ENCODE results near the gene ANO10. TPM values are rescaled to one million over a fixed set of nuclear protein-coding genes. Genes with fewer than 3 reads are reported as not detected.

ANO10 gene
- total and polyA plus RNA-seq, 2 donors (not counting 1 experiment from before 2014, with no cell fraction given), result 1.9 to 10.6 TPM

- no peak for ATAC-seq (ENCODE audit: low read depth)
- no CpG with 5 or more reads among the region's 3 CpGs for WGBS (ENCODE audit: insufficient coverage)
- Histone ChIP-seq H3K9ac (ENCODE audit: low read length) (no peak overlapping the region), H3K27ac (ENCODE audit: low read length in 2 of 2) (no peak overlapping the region), H3K4me2 (replicated peaks; ENCODE audit: low read depth, low read length, poor library complexity, severe bottlenecking) (no peak overlapping the region), H3K4me1 (ENCODE audit: control insufficient read depth in 2 of 2, insufficient read depth in 2 of 2, low read length in 2 of 2) (no peaks in the 10 kb centered on the region), H3K79me2 (ENCODE audit: control insufficient read depth, insufficient read depth, low read length) (no peaks in the 10 kb centered on the region), H3K27me3 (replicated peaks in 1 of 4; ENCODE audit: control extremely low read depth in 1 of 4, control insufficient read depth in 3 of 4, insufficient read depth in 4 of 4, low read length in 3 of 4) (no peaks in the 10 kb centered on the region), H3K9me3 (ENCODE audit: control extremely low read depth in 1 of 3, control insufficient read depth in 2 of 3, insufficient read depth in 1 of 3, low read length in 2 of 3) (peaks cover 9 to 33% (median 25%) of the 10 kb centered on the region in 3 donors), H4K20me1 (ENCODE audit: control insufficient read depth, insufficient read depth, low read length, poor library complexity, severe bottlenecking) (peaks cover 11% of the 10 kb centered on the region), H2AFZ (ENCODE audit: insufficient read depth, low read depth, low read length, poor library complexity, severe bottlenecking) (no peak overlapping the region), H3K36me3 (replicated peaks in 1 of 2; ENCODE audit: control extremely low read depth in 1 of 2, control insufficient read depth in 1 of 2, extremely low read depth in 1 of 2, insufficient read depth in 2 of 2, low read length in 1 of 2) (peaks cover 6 to 68% of the 10 kb centered on the region in 2 experiments), H3K4me3 (ENCODE audit: control extremely low read depth in 1 of 5, extremely low read depth in 1 of 5, insufficient read depth in 1 of 5, low read depth in 2 of 5, low read length in 4 of 5) (no peak overlapping the region)
- Mint-ChIP-seq H3K9me3 (ENCODE audit: insufficient read depth) (peaks cover 11% of the 10 kb centered on the region), H3K27ac (no peak overlapping the region), H3K4me3 (no peak overlapping the region), H3K4me1 (no peaks in the 10 kb centered on the region), H3K27me3 (no peaks in the 10 kb centered on the region)
- intact Hi-C loops (cut with micrococcal nuclease), result no loop called here
- TF ChIP-seq, protein P1, sequence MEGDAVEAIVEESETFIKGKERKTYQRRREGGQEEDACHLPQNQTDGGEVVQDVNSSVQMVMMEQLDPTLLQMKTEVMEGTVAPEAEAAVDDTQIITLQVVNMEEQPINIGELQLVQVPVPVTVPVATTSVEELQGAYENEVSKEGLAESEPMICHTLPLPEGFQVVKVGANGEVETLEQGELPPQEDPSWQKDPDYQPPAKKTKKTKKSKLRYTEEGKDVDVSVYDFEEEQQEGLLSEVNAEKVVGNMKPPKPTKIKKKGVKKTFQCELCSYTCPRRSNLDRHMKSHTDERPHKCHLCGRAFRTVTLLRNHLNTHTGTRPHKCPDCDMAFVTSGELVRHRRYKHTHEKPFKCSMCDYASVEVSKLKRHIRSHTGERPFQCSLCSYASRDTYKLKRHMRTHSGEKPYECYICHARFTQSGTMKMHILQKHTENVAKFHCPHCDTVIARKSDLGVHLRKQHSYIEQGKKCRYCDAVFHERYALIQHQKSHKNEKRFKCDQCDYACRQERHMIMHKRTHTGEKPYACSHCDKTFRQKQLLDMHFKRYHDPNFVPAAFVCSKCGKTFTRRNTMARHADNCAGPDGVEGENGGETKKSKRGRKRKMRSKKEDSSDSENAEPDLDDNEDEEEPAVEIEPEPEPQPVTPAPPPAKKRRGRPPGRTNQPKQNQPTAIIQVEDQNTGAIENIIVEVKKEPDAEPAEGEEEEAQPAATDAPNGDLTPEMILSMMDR (IDR thresholded peaks at IDR 0.05), result no peak
- TF ChIP-seq EZH2 (IDR thresholded peaks at IDR 0.05; ENCODE audit: borderline replicate concordance, insufficient read depth, low read depth, low read length, poor library complexity, severe bottlenecking), result no peak
- ChIA-PET POLR2A (no interaction called here), CTCF (no interaction called here)
- DNase-seq, result no peak
These were observed 272.1 kb downstream of the ANO10 start for GRCh38 chr3:43349716-43350115.

DNA sequence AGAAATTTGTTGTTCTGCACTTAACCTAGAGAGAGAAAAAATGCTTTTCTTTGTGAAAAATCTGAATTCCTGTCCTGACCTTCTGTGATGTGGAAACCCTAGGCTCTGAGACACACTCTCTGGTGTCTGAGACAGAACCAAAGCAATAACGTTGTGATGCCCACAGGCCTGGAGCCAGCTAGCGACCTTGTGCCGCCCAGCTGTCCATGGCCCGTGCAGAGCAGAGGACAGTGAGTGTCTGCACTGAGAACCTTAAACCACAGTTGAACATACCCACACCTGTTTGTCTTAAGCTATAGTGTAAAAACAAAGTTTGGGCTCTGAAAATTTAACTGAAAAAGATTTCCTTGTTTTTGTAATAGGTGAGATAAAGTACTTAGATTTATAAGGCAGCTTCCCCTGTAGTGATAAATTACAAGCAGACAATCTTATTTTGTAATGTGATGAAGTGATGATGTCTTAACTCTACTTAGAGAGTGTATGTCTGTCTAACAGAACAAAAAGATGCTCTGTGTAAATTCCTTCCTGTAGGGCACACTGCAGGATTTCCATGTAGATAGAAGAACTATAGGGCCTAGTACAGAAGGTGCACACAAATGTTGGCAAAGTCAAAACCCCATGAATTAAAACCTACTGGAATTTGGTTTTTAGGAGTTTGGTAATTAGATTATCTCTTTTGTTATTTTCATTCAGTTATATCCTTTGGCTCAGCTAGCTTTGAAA lies 272.8 kb downstream of the ANO10 start:
- CTCF ChIA-PET, result interaction anchor here (0.9 kb wide), 1 partner anchor 387 kb away, joined by 3 read pairs; no protein-coding TSS in a partner anchor
- no peak overlapping the region for H3K4me3 Mint-ChIP-seq
- H3K27ac Mint-ChIP-seq, result no peak overlapping the region

More for the DNA sequence above, 272.8 kb downstream of the ANO10 start:
- Mint-ChIP-seq H3K9me3 (ENCODE audit: insufficient read depth) (peaks cover 9% of the 10 kb centered on the region), H3K4me1 (no peaks in the 10 kb centered on the region), H3K27me3 (no peaks in the 10 kb centered on the region)
- Histone ChIP-seq H3K9me3 (ENCODE audit: control extremely low read depth in 1 of 3, control insufficient read depth in 2 of 3, insufficient read depth in 1 of 3, low read length in 2 of 3) (peaks cover 9 to 28% (median 18%) of the 10 kb centered on the region in 3 donors), H3K4me1 (ENCODE audit: control insufficient read depth in 2 of 2, insufficient read depth in 2 of 2, low read length in 2 of 2) (no peaks in the 10 kb centered on the region), H3K36me3 (replicated peaks in 1 of 2; ENCODE audit: control extremely low read depth in 1 of 2, control insufficient read depth in 1 of 2, extremely low read depth in 1 of 2, insufficient read depth in 2 of 2, low read length in 1 of 2) (peaks cover 6 to 74% of the 10 kb centered on the region in 2 experiments), H3K4me2 (replicated peaks; ENCODE audit: low read depth, low read length, poor library complexity, severe bottlenecking) (no peak overlapping the region), H3K27ac (ENCODE audit: low read length in 2 of 2) (no peak overlapping the region), H4K20me1 (ENCODE audit: control insufficient read depth, insufficient read depth, low read length, poor library complexity, severe bottlenecking) (peaks cover 11% of the 10 kb centered on the region), H3K4me3 (ENCODE audit: control extremely low read depth in 1 of 5, extremely low read depth in 1 of 5, insufficient read depth in 1 of 5, low read depth in 2 of 5, low read length in 4 of 5) (no peak overlapping the region), H3K79me2 (ENCODE audit: control insufficient read depth, insufficient read depth, low read length) (no peaks in the 10 kb centered on the region), H3K27me3 (replicated peaks in 1 of 4; ENCODE audit: control extremely low read depth in 1 of 4, control insufficient read depth in 3 of 4, insufficient read depth in 4 of 4, low read length in 3 of 4) (no peaks in the 10 kb centered on the region), H3K9ac (ENCODE audit: low read length) (no peak overlapping the region), H2AFZ (ENCODE audit: insufficient read depth, low read depth, low read length, poor library complexity, severe bottlenecking) (no peak overlapping the region)
- DNase-seq (no peak), ATAC-seq (ENCODE audit: low read depth) (no peak)
- WGBS (ENCODE audit: insufficient coverage), result 100% methylated on average over 1 of the region's 4 CpGs
- POLR2A ChIA-PET, result no interaction called here
- intact Hi-C loops (cut with micrococcal nuclease), result no loop called here
- TF ChIP-seq, protein P1 (IDR thresholded peaks at IDR 0.05), result no peak
- TF ChIP-seq EZH2 (IDR thresholded peaks at IDR 0.05; ENCODE audit: borderline replicate concordance, insufficient read depth, low read depth, low read length, poor library complexity, severe bottlenecking), result no peak

All from B cell (primary cell).